CD14-positive monocyte (primary cell): ENCODE data around the gene SH3BP4. TPM values are rescaled to one million over a fixed set of nuclear protein-coding genes. Genes with fewer than 3 reads are reported as not detected.

Experiments
- DNase-seq, 3 donors: peaks; one replicate each; pipeline ENCODE4 v3.0.0-alpha.2; 2011 to 2022
- H2AFZ ChIP-seq: 2 replicates; pipeline ENCODE4 v1.6.0; 2012; ENCODE audit warnings: mild to moderate bottlenecking, low read depth, low read length, inconsistent platforms; ENCODE audit not compliant: insufficient read depth, poor library complexity, severe bottlenecking
- H3K27ac ChIP-seq, 2 donors: 1 replicate in 1 of 2; 2 replicates in 1 of 2; pipeline ENCODE4 v1.5.1; 2012 to 2013; ENCODE audit warnings: low read length in 2 of 2, control low read depth in 1 of 2, inconsistent platforms in 1 of 2, low read depth in 1 of 2, mild to moderate bottlenecking in 1 of 2
- H3K27me3 ChIP-seq, 2 donors: one replicate each; pipeline versions ENCODE4 v1.6.0 to v1.6.1; 2011 to 2013; ENCODE audit warnings: low read length in 2 of 2; ENCODE audit not compliant: control insufficient read depth in 2 of 2, insufficient read depth in 2 of 2
- H3K36me3 ChIP-seq, 2 donors: replicated peaks in 1 of 2; 1 replicate in 1 of 2; 2 replicates in 1 of 2; pipeline versions ENCODE4 v1.5.1 to v1.6.1; 2012 to 2013; ENCODE audit warnings: low read length in 2 of 2, control low read depth in 1 of 2, inconsistent platforms in 1 of 2, mild to moderate bottlenecking in 1 of 2; ENCODE audit not compliant: insufficient read depth in 2 of 2, control insufficient read depth in 1 of 2
- H3K4me1 ChIP-seq, 2 donors: 1 replicate in 1 of 2; 2 replicates in 1 of 2; pipeline versions ENCODE4 v1.5.1 to v1.6.1; 2012 to 2013; ENCODE audit warnings: low read length in 2 of 2, control low read depth in 1 of 2, inconsistent platforms in 1 of 2, mild to moderate bottlenecking in 1 of 2, moderate library complexity in 1 of 2; ENCODE audit not compliant: insufficient read depth in 2 of 2, control insufficient read depth in 1 of 2
- H3K4me2 ChIP-seq: replicated peaks from 2 replicates; pipeline ENCODE3; 2012; ENCODE audit warnings: low read length, moderate library complexity, mild to moderate bottlenecking; ENCODE audit not compliant: poor library complexity, severe bottlenecking; ENCODE audit errors: extremely low read depth
- H3K4me3 ChIP-seq, 3 experiments: fragments of 200-600 bp in 1 of 3; sonication (generic) in 1 of 3; replicated peaks in 1 of 3; 1 replicate in 2 of 3; 2 replicates in 1 of 3; pipeline ENCODE4 v1.5.1; 2011 to 2013; ENCODE audit warnings: low read length in 3 of 3, mild to moderate bottlenecking in 3 of 3, control low read depth in 2 of 3, low read depth in 2 of 3, inconsistent platforms in 1 of 3, moderate library complexity in 1 of 3
- H3K79me2 ChIP-seq: 2 replicates; pipeline ENCODE4 v1.6.0; 2012; ENCODE audit warnings: mild to moderate bottlenecking, control low read depth, inconsistent platforms, low read length, moderate library complexity; ENCODE audit not compliant: insufficient read depth
- H3K9ac ChIP-seq: 2 replicates; pipeline ENCODE4 v1.6.0; 2017; ENCODE audit warnings: low read length, mild to moderate bottlenecking; ENCODE audit not compliant: insufficient read depth, poor library complexity, severe bottlenecking
- H3K9me3 ChIP-seq, 2 donors: replicated peaks in 1 of 2; 1 replicate in 1 of 2; 2 replicates in 1 of 2; pipeline versions ENCODE4 v1.5.1 to v1.6.1; 2012 to 2013; ENCODE audit warnings: low read length in 2 of 2, control low read depth in 1 of 2; ENCODE audit not compliant: control insufficient read depth in 1 of 2, insufficient read depth in 1 of 2
- H4K20me1 ChIP-seq: 2 replicates; pipeline ENCODE4 v1.6.0; 2012; ENCODE audit warnings: mild to moderate bottlenecking, low read length, control low read depth, moderate library complexity; ENCODE audit not compliant: insufficient read depth
- H3K27ac Mint-ChIP-seq, 7 donors: one replicate each; pipeline ENCODE4 v1.8.0; 2020; ENCODE audit warnings: mild to moderate bottlenecking in 7 of 7, mixed read lengths in 7 of 7, moderate library complexity in 6 of 7, inconsistent platforms in 2 of 7
- H3K27me3 Mint-ChIP-seq, 3 donors: one replicate each; pipeline ENCODE4 v1.8.0; 2021 to 2022; ENCODE audit warnings: low read depth in 3 of 3, mild to moderate bottlenecking in 3 of 3, mixed read lengths in 3 of 3, moderate library complexity in 3 of 3, inconsistent platforms in 1 of 3
- H3K36me3 Mint-ChIP-seq, 2 donors: one replicate each; pipeline ENCODE4 v1.8.0; 2020; ENCODE audit warnings: mixed read lengths in 2 of 2, inconsistent platforms in 1 of 2, mild to moderate bottlenecking in 1 of 2
- H3K4me1 Mint-ChIP-seq: one replicate; pipeline ENCODE4 v1.8.0; 2020; ENCODE audit warnings: mild to moderate bottlenecking, mixed read lengths
- H3K4me3 Mint-ChIP-seq, 2 donors: one replicate each; pipeline ENCODE4 v1.8.0; 2020; ENCODE audit warnings: mild to moderate bottlenecking in 2 of 2, mixed read lengths in 2 of 2, moderate library complexity in 1 of 2
- H3K9me3 Mint-ChIP-seq, 7 donors: one replicate each; pipeline ENCODE4 v1.8.0; 2020 to 2022; ENCODE audit warnings: mixed read lengths in 7 of 7, mild to moderate bottlenecking in 6 of 7, moderate library complexity in 6 of 7, inconsistent platforms in 2 of 7
- CTCF ChIP-seq: fragments of 200-600 bp; IDR thresholded peaks from one replicate; pipeline ENCODE4 v1.8.0; 2022; ENCODE audit warnings: antibody characterized with exemption, mild to moderate bottlenecking
- WGBS: methylation state at CpG from one replicate; pipeline ENCODE4 v1.1.5; 2013; ENCODE audit warnings: missing lambda C conversion rate; ENCODE audit not compliant: insufficient coverage; 5-methylcytosine and 5-hydroxymethylcytosine counted together
- intact Hi-C, 2 donors: fragments of 100-400 bp; cut with micrococcal nuclease; formaldehyde crosslinking; loops; one replicate each; pipeline versions ENCODE4 v1.15.0 to v1.15.1; 2023
- polyA plus RNA-seq, 3 donors: library from polyadenylated mRNA; depleted of rRNA in 1 of 3; unstranded in 2 of 3; stranded (reverse) in 1 of 3; fragments of 300-500 nt in 2 of 3; fragments of >200 nt in 1 of 3; fragmentation: Illumina TruSeq in 2 of 3; gene quantifications; 1 replicate in 2 of 3; 2 replicates in 1 of 3; pipeline ENCODE4 v1.2.3, GENCODE V29; 2012 to 2021

Gene SH3BP4
- polyA plus RNA-seq, 3 donors: 0.66 to 1.6 (median 1.3) TPM

GRCh38 chr2:235087832-235088495, 136.1 kb downstream of the SH3BP4 start:
- Mint-ChIP-seq H3K27ac (no peak overlapping the region), H3K9me3 (peaks cover 3 to 12% (median 7%) of the 10 kb centered on the region in 7 donors), H3K4me1 (no peaks in the 10 kb centered on the region), H3K36me3 (no peaks in the 10 kb centered on the region), H3K4me3 (peak overlapping the region in 1 of 2 donors; percentile 22), H3K27me3 (peaks cover 3 to 15% (median 14%) of the 10 kb centered on the region in 3 donors)
- H3K27ac ChIP-seq: no peak overlapping the region
- no peaks in the 10 kb centered on the region for H4K20me1 ChIP-seq
- no peak overlapping the region for H3K4me2 ChIP-seq
- no peak overlapping the region for H3K4me3 ChIP-seq
- 82% methylated on average over 13 of the region's 17 CpGs for WGBS
- TF ChIP-seq CTCF: no peak
- no peaks in the 10 kb centered on the region for H3K36me3 ChIP-seq
- H2AFZ ChIP-seq: no peak overlapping the region
- no peaks in the 10 kb centered on the region for H3K27me3 ChIP-seq
- peaks cover 0 to 7% of the 10 kb centered on the region in 2 donors for H3K9me3 ChIP-seq
- DNase-seq: no peak
- peak overlapping the region; percentile 8 for H3K9ac ChIP-seq
- intact Hi-C loops: no loop called here
- H3K79me2 ChIP-seq: no peaks in the 10 kb centered on the region
- H3K4me1 ChIP-seq: no peaks in the 10 kb centered on the region

- H3K27me3 Mint-ChIP-seq: peaks cover 3 to 14% (median 13%) of the 10 kb centered on the region in 3 donors
- Histone ChIP-seq H3K4me2 (no peak overlapping the region), H3K79me2 (no peaks in the 10 kb centered on the region), H3K4me3 (no peak overlapping the region), H3K9ac (peak overlapping the region; percentile 8), H3K27ac (no peak overlapping the region), H3K27me3 (no peaks in the 10 kb centered on the region), H3K36me3 (no peaks in the 10 kb centered on the region), H3K4me1 (no peaks in the 10 kb centered on the region), H3K9me3 (peaks cover 0 to 7% of the 10 kb centered on the region in 2 donors), H4K20me1 (no peaks in the 10 kb centered on the region), H2AFZ (no peak overlapping the region)
- no peaks in the 10 kb centered on the region for H3K36me3 Mint-ChIP-seq
- no peak for TF ChIP-seq CTCF
- DNase-seq: no peak
- no peaks in the 10 kb centered on the region for H3K4me1 Mint-ChIP-seq
- H3K9me3 Mint-ChIP-seq: peaks cover 3 to 12% (median 6%) of the 10 kb centered on the region in 7 donors
- H3K27ac Mint-ChIP-seq: no peak overlapping the region
- H3K4me3 Mint-ChIP-seq: no peak overlapping the region
- WGBS: 100% methylated on average over 1 of the region's 10 CpGs
- intact Hi-C loops: no loop called here
These were observed 136.7 kb downstream of the SH3BP4 start for GRCh38 chr2:235088496-235088921.
